Adrenal gland (tissue), 12 donors: ENCODE data around the gene DUSP7. TPM values are rescaled to one million over a fixed set of nuclear protein-coding genes. Genes with fewer than 3 reads are reported as not detected.

Experiments used
- DNase-seq, 7 donors: peaks; one replicate each; pipeline ENCODE4 v3.0.0-alpha.2; 2019 to 2020
- H3K27ac ChIP-seq, 5 donors: fragments of 200-600 bp; sonication (generic) in 4 of 5; 1 replicate in 3 of 5; 2 replicates in 2 of 5; pipeline versions ENCODE4 v1.5.1 to v1.8.0; 2016 to 2020; ENCODE audit warnings: mild to moderate bottlenecking in 1 of 5
- H3K27me3 ChIP-seq: fragments of 200-600 bp; 2 replicates; pipeline ENCODE4 v1.8.0; 2021
- H3K36me3 ChIP-seq, 2 donors: fragments of 200-600 bp; replicated peaks in 1 of 2; 1 replicate in 1 of 2; 2 replicates in 1 of 2; pipeline versions ENCODE4 v1.5.1 to v1.8.0; 2018 to 2022
- H3K4me1 ChIP-seq, 2 donors: fragments of 200-600 bp; replicated peaks in 1 of 2; 1 replicate in 1 of 2; 2 replicates in 1 of 2; pipeline versions ENCODE4 v1.5.1 to v1.8.0; 2018 to 2021
- H3K4me3 ChIP-seq, 4 donors: fragments of 200-600 bp; sonication (generic) in 3 of 4; one replicate each; pipeline ENCODE4 v1.5.1; 2016 to 2018
- H3K9me3 ChIP-seq, 3 donors: fragments of 200-600 bp; sonication (generic) in 1 of 3; replicated peaks in 1 of 3; 1 replicate in 2 of 3; 2 replicates in 1 of 3; pipeline versions ENCODE4 v1.5.1 to v1.8.0; 2016 to 2021
- CTCF ChIP-seq, 6 experiments: fragments of 450-650 bp in 4 of 6; fragments of 200-600 bp in 2 of 6; sonication (generic) in 1 of 6; IDR thresholded peaks; 1 replicate in 5 of 6; 2 replicates in 1 of 6; pipeline versions ENCODE4 v1.5.1 to v1.8.0; 2016 to 2021; ENCODE audit warnings: antibody characterized with exemption in 6 of 6, mild to moderate bottlenecking in 2 of 6, moderate library complexity in 1 of 6
- POLR2A ChIP-seq, 2 donors: fragments of 450-650 bp; IDR thresholded peaks; one replicate each; pipeline ENCODE4 v1.6.1; 2017; ENCODE audit warnings: antibody characterized with exemption in 2 of 2, mild to moderate bottlenecking in 2 of 2, moderate library complexity in 1 of 2
- WGBS, 4 donors: extraction: QIAGEN DNeasy Blood & Tissue Kit in 2 of 4; methylation state at CpG; one replicate each; pipeline versions ENCODE4 v1.1.5 to v1.1.7; 2013 to 2017; 5-methylcytosine and 5-hydroxymethylcytosine counted together
- intact Hi-C, 2 donors: fragments of 100-400 bp; cut with DNase I; formaldehyde crosslinking; loops; one replicate each; pipeline versions ENCODE4 v1.14.1 to v1.15.0; 2022 to 2023
- polyA plus RNA-seq, 3 donors: library from polyadenylated mRNA; stranded (reverse); fragments of 200-250 nt in 2 of 3; fragments of 350-450 nt in 1 of 3; fragmentation: Illumina TruSeq in 1 of 3; extraction: RNeasy Lipid Tissue Mini Kit (QIAGEN cat#74804) in 1 of 3; gene quantifications; one replicate each; pipeline ENCODE4 v1.2.3, GENCODE V29; 2013 to 2014
- total RNA-seq, 9 donors: library from RNA; depleted of rRNA in 4 of 9; stranded (reverse); fragments of >200 nt in 4 of 9; fragments of 120-200 nt in 1 of 9; fragmentation: NEBNext Ultra II Directional in 1 of 9; extraction: Animal tissue kit (Norgen Biotek cat#: 25700) in 1 of 9; gene quantifications; one replicate each; pipeline versions ENCODE4 v1.1.0 to v1.2.4, GENCODE V29; 2013 to 2023
- donor health status: healthy with polysubstance abuse.
- donor health status: Bipolar disorder and iron deficiency.
- donor health status: DM: yes; HTN: yes; CAD: no.
- donor health status: DM: no; HTN: no; CAD: no.
- donor health status: DM: no; HTN: no; CAD: no.
- donor health status: DM: yes; HTN: yes; CAD: no.

DUSP7 gene
- total and polyA plus RNA-seq, 12 donors = 5.5 to 35.0 (median 14.4) TPM

GRCh38 chr3:52019352-52020080 is 36.9 kb downstream of the DUSP7 start:
- no peaks in the 10 kb centered on the region for H3K36me3 ChIP-seq
- DNase-seq = peak in 5 of 7 donors; percentile 31 to 78 (median 48)
- WGBS, 4 donors = 68 to 72% (median 71%) methylated on average over 9 to 17 of the region's 17 CpGs
- H3K27me3 ChIP-seq = no peaks in the 10 kb centered on the region
- H3K4me3 ChIP-seq = no peak overlapping the region
- no peak for TF ChIP-seq CTCF (IDR thresholded peaks at IDR 0.05)
- no peak for TF ChIP-seq POLR2A (IDR thresholded peaks at IDR 0.05)
- H3K4me1 ChIP-seq = peaks cover 17 to 47% of the 10 kb centered on the region in 2 donors
- peak overlapping the region in 3 of 5 donors; percentile 13 to 84 (median 62) for H3K27ac ChIP-seq
- H3K9me3 ChIP-seq = no peaks in the 10 kb centered on the region
- intact Hi-C loops = loop anchor here in 1 of 2 donors (5.0 kb wide), 1 partner anchor 33 kb away; no protein-coding TSS in a partner anchor

GRCh38 chr3:52018319-52019000 is 37.9 kb downstream of the DUSP7 start:
- Histone ChIP-seq H3K27ac (peak overlapping the region in 3 of 5 donors; percentile 13 to 84 (median 62)), H3K4me1 (peaks cover 15 to 36% of the 10 kb centered on the region in 2 donors), H3K4me3 (no peak overlapping the region), H3K27me3 (no peaks in the 10 kb centered on the region), H3K9me3 (no peaks in the 10 kb centered on the region), H3K36me3 (no peaks in the 10 kb centered on the region)
- 87 to 92% (median 89%) methylated on average over 17 to 21 of the region's 21 CpGs for WGBS, 4 donors
- intact Hi-C loops = loop anchor here in 1 of 2 donors (5.0 kb wide), 1 partner anchor 34 kb away; no protein-coding TSS in a partner anchor
- DNase-seq = no peak
- TF ChIP-seq POLR2A (IDR thresholded peaks at IDR 0.05) (no peak), CTCF (IDR thresholded peaks at IDR 0.05) (no peak)

- WGBS, 4 donors = 69 to 82% (median 72%) methylated on average over 5 to 11 of the region's 11 CpGs
- peak overlapping the region in 2 of 5 donors; percentile 49 to 72 for H3K27ac ChIP-seq
- no peak overlapping the region for H3K4me3 ChIP-seq
- H3K4me1 ChIP-seq = peaks cover 6 to 27% of the 10 kb centered on the region in 2 donors
- peak in 3 of 7 donors; percentile 28 to 72 (median 58) for DNase-seq
- no peaks in the 10 kb centered on the region for H3K36me3 ChIP-seq
- H3K9me3 ChIP-seq = no peaks in the 10 kb centered on the region
- intact Hi-C loops = loop anchor here in 1 of 2 donors (5.0 kb wide), 1 partner anchor 35 kb away; no protein-coding TSS in a partner anchor
- no peak for TF ChIP-seq POLR2A (IDR thresholded peaks at IDR 0.05)
- TF ChIP-seq CTCF (IDR thresholded peaks at IDR 0.05) = no peak
- no peaks in the 10 kb centered on the region for H3K27me3 ChIP-seq
Observed at GRCh38 chr3:52017586-52017985, 38.8 kb downstream of the DUSP7 start.
